Activated naive CD8-positive, alpha-beta T cell treated with anti-CD3 and anti-CD28 coated beads, Interleukin-2, amount 10 ng/mL, durations not matched to agents 7 days and 5 days (primary cell): ENCODE data around the gene LRRIQ3. TPM values are rescaled to one million over a fixed set of nuclear protein-coding genes. Genes with fewer than 3 reads are reported as not detected.
"Not testable (repeated sequence)": the region's sequence is repeated elsewhere in the genome, so short reads cannot be mapped to it uniquely, and the experiment has no call there.

Experiments used
- ATAC-seq: fragments of 150-1000 bp; cut with Tn5 transposase; one replicate; pipeline ENCODE4 v1.10.0; 2021; ENCODE audit warnings: low read depth, moderate library complexity
- POLR2A ChIA-PET: fragments of 350-600 bp; sonication (Branson Sonifier 250); formaldehyde crosslinking; loops from one replicate; lab custom pipeline; 2021; ENCODE audit warnings: antibody characterized with exemption; lab: Charles Lee
- DNase-seq: peaks from one replicate; pipeline ENCODE4 v3.0.0; 2021
- H3K27ac Mint-ChIP-seq: one replicate; pipeline ENCODE4 v1.8.0; 2022; ENCODE audit warnings: mild to moderate bottlenecking, mixed read lengths
- H3K27me3 Mint-ChIP-seq: one replicate; pipeline ENCODE4 v1.8.0; 2022; ENCODE audit warnings: mild to moderate bottlenecking, moderate library complexity, mixed read lengths
- H3K36me3 Mint-ChIP-seq: one replicate; pipeline ENCODE4 v1.8.0; 2021; ENCODE audit warnings: mild to moderate bottlenecking, mixed read lengths
- H3K4me1 Mint-ChIP-seq: one replicate; pipeline ENCODE4 v1.8.0; 2021; ENCODE audit warnings: mixed read lengths
- H3K4me3 Mint-ChIP-seq: one replicate; pipeline ENCODE4 v1.8.0; 2022; ENCODE audit warnings: mild to moderate bottlenecking, moderate library complexity, mixed read lengths
- H3K9me3 Mint-ChIP-seq: one replicate; pipeline ENCODE4 v1.8.0; 2021; ENCODE audit warnings: mixed read lengths
- total RNA-seq, 2 experiments: library from RNA; stranded (reverse); gene quantifications; one replicate each; pipeline ENCODE4 v1.2.3, GENCODE V29; 2021

The LRRIQ3 gene
- total RNA-seq, 2 experiments from 2014 or later, result 1.7 to 1.8 TPM

DNA sequence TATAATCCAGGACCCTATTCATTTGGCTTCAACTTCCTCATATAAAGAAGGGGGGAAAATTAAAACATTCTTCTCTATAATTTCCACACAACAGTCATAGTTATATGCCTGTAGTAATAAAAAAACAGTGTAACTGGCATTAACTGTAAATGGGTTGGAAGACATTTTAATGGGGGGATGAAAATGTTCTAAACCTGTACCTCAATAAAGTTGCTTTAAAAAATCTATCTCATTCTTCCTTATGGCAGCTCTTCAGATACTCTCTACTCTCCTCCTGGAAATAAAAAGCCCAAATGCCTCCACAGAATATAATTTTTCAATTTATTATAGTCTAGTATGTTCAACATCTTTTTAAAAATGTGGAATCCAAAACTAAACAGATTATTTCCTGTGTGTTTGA is 2.6 kb downstream of the LRRIQ3 start:
- H3K27ac Mint-ChIP-seq, result no peak overlapping the region
- no peak for DNase-seq
- peaks cover under 1% of the 10 kb centered on the region for H3K36me3 Mint-ChIP-seq
- H3K4me1 Mint-ChIP-seq, result peaks cover 14% of the 10 kb centered on the region
- ATAC-seq, result no peak
- POLR2A ChIA-PET, result no interaction called here
- no peak overlapping the region for H3K4me3 Mint-ChIP-seq
- no peaks in the 10 kb centered on the region for H3K27me3 Mint-ChIP-seq
- no peaks in the 10 kb centered on the region for H3K9me3 Mint-ChIP-seq

DNA sequence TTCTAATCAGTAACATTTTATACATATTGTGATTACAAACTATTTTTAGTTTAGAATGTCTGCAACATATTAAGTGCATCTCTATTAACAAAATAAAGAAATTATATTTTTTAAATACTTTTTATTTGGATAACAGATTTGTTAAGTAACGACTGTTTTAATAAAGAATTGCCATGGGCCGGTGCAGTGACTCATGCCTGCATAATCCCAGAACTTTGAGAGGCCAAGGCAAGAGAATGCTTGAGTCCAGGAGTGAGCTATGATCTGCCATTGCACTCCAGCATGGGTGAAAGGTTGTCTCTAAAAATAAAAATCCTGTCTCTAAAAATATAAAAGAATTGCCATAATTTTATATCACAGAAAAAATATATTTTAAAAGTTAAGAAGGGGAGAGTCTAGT is 4.1 kb downstream of the LRRIQ3 start:
- Mint-ChIP-seq H3K27me3 (no peaks in the 10 kb centered on the region), H3K9me3 (no peaks in the 10 kb centered on the region), H3K27ac (no peak overlapping the region), H3K4me1 (peaks cover 11% of the 10 kb centered on the region), H3K36me3 (peaks cover 4% of the 10 kb centered on the region), H3K4me3 (no peak overlapping the region)
- POLR2A ChIA-PET, result no interaction called here
- ATAC-seq, result no peak
- no peak for DNase-seq

DNA sequence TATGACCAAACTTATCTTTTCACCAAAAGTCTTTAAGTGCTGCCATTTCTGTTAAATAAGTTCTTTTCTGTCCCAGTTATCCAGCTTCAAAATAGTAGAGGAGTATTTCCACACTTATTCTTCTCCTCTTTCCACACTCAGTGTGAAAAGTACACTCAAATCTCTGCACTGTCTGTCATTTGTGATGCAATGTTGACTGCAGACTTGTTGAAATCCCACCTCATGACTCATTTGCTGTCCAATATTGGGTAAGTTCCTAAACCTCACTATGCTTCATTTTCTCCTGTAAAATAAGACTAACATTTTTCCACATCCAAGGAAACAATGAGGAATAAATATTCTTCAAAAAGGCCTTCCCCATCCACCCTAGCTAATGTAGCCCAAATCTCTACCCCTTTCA is 17.5 kb downstream of the LRRIQ3 start:
- ATAC-seq (no peak), DNase-seq (no peak)
- Mint-ChIP-seq H3K36me3 (no peaks in the 10 kb centered on the region), H3K4me3 (no peak overlapping the region), H3K4me1 (no peaks in the 10 kb centered on the region), H3K9me3 (peaks cover 2% of the 10 kb centered on the region), H3K27ac (no peak overlapping the region), H3K27me3 (no peaks in the 10 kb centered on the region)
- POLR2A ChIA-PET, result no interaction called here

DNA sequence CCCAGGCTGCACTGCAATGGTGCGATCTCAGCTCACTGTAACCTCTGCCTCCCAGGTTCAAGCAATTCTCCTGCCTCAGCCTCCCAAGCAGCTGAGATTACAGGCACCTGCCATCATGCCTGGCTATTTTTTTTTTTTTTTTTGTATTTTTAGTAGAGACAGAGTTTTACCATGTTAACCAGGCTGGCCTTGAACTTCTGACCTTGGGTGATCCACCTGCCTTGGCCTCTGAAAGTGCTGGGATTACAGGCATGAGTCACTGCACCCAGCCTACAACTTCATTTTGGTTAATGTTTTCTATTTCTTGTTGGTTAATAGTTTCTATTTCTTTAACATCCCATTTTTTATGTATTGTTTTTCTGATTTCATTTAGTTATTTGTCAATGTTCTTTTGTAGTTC is 23.6 kb downstream of the LRRIQ3 start:
- POLR2A ChIA-PET, DNase-seq, H3K4me3 Mint-ChIP-seq, H3K36me3 Mint-ChIP-seq, H3K27ac Mint-ChIP-seq, H3K27me3 Mint-ChIP-seq, ATAC-seq, H3K4me1 Mint-ChIP-seq, H3K9me3 Mint-ChIP-seq: not testable (repeated sequence)

DNA sequence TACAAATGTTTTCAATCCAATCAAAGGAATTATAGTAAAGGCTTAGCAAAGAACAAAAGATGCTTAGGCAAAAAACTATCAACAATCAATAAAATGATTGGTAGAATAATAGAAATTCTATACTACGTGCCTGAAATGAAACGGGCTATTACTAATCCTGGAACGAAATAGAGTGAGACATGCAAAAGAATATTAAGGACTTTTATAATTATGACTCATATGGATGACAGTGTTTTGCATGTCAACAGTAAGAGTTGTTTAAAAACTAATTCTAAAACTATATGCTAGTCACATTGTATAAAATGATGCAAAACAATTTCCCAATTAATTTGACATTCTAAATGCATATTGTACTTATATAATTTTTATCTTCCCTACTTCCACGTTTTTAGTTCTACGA is 35.6 kb downstream of the LRRIQ3 start:
- POLR2A ChIA-PET, result no interaction called here
- DNase-seq (no peak), ATAC-seq (no peak)
- no peaks in the 10 kb centered on the region for H3K36me3 Mint-ChIP-seq
- H3K4me1 Mint-ChIP-seq, result no peaks in the 10 kb centered on the region
- H3K9me3 Mint-ChIP-seq, result peaks cover 4% of the 10 kb centered on the region
- no peak overlapping the region for H3K27ac Mint-ChIP-seq
- H3K4me3 Mint-ChIP-seq, result no peak overlapping the region
- no peaks in the 10 kb centered on the region for H3K27me3 Mint-ChIP-seq

DNA sequence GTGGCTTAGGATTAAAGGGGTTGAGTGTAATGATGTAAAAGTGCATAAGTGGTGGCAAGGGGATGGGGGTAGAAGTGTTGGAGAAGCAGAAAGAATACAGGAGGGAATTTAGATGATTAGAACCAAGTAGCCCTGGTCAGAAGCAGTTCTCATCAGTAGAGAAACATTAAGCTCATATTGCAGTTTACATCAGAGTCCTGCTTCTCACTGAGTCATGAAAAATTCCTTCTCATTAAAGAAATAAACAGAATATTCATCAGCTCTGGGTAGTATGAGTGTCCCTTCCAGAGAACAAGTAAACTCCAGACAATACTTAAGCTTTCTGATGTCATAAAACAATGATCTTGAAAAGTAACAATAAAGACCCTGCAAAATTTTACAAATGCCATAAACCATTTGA is 36.5 kb downstream of the LRRIQ3 start:
- Mint-ChIP-seq H3K4me3 (no peak overlapping the region), H3K9me3 (peaks cover 1% of the 10 kb centered on the region), H3K4me1 (no peaks in the 10 kb centered on the region), H3K36me3 (no peaks in the 10 kb centered on the region), H3K27ac (no peak overlapping the region), H3K27me3 (no peaks in the 10 kb centered on the region)
- DNase-seq, result no peak
- POLR2A ChIA-PET, result no interaction called here
- no peak for ATAC-seq

DNA sequence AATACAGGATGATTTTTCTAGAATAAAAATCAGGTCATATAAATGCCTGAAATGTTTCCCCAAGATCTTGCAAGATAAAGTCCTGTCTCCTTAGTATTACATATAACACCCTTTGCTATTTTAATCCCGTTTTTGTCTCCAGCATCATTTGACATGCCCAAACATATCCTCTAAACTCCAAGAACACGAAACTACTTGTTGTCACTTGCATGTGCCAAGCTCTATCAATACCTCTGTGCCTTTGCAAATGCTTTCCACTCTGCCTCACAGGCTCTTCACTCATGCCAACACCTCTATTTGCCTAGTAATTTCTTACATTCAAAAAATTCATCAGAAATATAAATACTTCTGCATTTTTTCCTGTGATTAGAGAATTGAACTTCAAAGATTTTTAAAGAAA is 37.9 kb downstream of the LRRIQ3 start:
- ATAC-seq (no peak), DNase-seq (no peak)
- Mint-ChIP-seq H3K27ac (no peak overlapping the region), H3K9me3 (no peaks in the 10 kb centered on the region), H3K4me3 (no peak overlapping the region), H3K27me3 (no peaks in the 10 kb centered on the region), H3K4me1 (no peaks in the 10 kb centered on the region), H3K36me3 (no peaks in the 10 kb centered on the region)
- POLR2A ChIA-PET, result no interaction called here

DNA sequence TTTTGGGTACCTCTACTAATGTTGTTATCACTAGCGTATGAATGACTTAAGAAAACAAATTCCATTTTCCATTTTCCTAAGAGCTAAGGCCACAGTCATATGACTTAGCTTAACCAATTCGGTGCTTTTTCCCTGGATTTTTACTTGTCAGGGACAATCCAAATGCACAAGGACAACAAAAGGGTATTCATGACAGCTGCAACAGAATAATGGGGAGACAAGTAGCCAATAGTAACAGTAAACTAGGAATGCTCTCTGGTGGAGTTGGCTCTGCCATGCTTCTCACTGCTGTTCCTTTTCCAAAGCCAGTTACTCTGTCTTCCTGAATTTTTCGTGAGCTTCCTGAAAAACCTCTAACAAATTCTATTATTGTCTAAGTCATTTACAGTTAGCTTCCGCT is 52.9 kb downstream of the LRRIQ3 start:
- Mint-ChIP-seq H3K4me1 (no peaks in the 10 kb centered on the region), H3K36me3 (no peaks in the 10 kb centered on the region), H3K27me3 (no peaks in the 10 kb centered on the region), H3K27ac (no peak overlapping the region), H3K4me3 (no peak overlapping the region), H3K9me3 (peaks cover 1% of the 10 kb centered on the region)
- DNase-seq (no peak), ATAC-seq (no peak)
- POLR2A ChIA-PET, result no interaction called here

DNA sequence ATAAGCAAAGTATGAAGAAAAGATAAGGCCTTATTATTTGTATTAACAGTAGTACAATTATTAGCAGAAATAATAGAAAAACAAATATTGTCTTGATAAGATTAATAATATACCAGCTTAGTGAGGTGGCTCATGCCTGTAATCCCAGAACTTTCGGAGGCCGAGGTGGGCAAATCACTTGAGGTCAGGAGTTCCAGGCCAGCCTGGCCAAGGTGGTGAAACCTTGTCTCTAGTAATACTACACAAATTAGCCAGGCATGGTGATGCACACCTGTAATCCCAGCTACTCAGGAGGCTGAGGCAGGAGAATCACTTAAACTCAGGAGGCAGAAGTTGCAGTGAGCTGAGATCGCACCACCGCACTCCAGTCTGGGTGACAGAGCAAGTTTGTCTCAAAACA is 80.6 kb downstream of the LRRIQ3 start:
- H3K4me1 Mint-ChIP-seq, H3K27me3 Mint-ChIP-seq, H3K4me3 Mint-ChIP-seq, DNase-seq, H3K36me3 Mint-ChIP-seq, H3K27ac Mint-ChIP-seq, ATAC-seq, POLR2A ChIA-PET, H3K9me3 Mint-ChIP-seq: not testable (repeated sequence)

DNA sequence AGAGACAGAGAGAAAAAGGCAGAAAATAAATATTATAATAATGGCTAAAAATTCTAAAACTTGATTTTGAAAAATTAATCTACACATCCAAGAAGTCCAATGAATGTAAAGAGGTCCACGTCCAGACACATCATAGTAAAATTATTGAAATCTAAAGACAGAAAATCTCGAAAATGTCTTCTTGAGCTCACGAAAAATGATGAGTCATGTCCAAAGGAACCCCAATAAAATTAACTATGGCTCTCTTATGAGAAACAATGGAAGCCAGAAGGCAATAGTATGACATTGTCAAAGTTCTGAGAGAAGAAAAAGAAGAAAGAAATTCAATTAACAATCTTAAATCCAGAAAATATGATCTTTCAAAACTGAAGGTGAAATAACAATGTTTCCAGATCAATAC is 84.6 kb downstream of the LRRIQ3 start:
- Mint-ChIP-seq H3K27ac (no peak overlapping the region), H3K9me3 (no peaks in the 10 kb centered on the region), H3K27me3 (no peaks in the 10 kb centered on the region), H3K36me3 (no peaks in the 10 kb centered on the region), H3K4me1 (no peaks in the 10 kb centered on the region), H3K4me3 (no peak overlapping the region)
- POLR2A ChIA-PET, result no interaction called here
- DNase-seq (no peak), ATAC-seq (no peak)

DNA sequence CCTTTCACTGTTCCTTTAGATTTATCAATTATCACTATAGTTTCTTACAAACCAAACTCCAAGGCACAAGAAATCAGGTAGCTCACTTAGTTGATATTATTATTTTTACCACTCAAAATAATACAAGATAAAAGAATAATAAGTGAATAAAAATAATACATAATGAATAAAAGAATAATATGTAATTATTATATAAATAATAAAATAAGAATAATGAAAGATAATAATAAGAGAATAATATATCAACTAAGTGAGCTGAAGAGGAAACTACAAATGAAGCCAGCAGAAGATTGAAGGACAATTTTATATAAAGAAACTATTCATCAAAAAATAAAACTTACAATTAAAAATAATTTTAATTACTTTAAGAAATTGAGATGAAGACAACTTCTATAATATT is 90.6 kb downstream of the LRRIQ3 start:
- no peaks in the 10 kb centered on the region for H3K27me3 Mint-ChIP-seq
- H3K4me3 Mint-ChIP-seq, result no peak overlapping the region
- no peak overlapping the region for H3K27ac Mint-ChIP-seq
- ATAC-seq, result no peak
- H3K36me3 Mint-ChIP-seq, result no peaks in the 10 kb centered on the region
- no peaks in the 10 kb centered on the region for H3K9me3 Mint-ChIP-seq
- POLR2A ChIA-PET, result no interaction called here
- no peaks in the 10 kb centered on the region for H3K4me1 Mint-ChIP-seq
- DNase-seq, result no peak

DNA sequence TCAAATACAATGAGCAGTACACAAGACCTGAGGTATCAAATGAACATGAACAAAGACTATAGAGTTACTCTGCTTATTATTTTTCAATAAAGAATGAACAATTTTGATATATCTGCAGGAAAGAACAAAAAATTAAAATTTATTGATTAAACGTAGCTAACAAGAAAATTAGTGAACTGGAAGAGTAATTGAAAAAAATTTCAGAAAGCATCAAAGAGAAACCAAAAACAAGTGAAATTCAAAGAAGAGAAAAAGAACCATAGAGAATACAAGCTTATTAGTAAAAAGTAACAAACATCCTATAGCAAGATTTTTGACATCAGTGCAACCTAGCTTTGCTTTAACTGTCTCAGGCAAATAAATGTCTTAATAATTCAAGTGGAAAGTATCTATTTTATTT is 106.6 kb downstream of the LRRIQ3 start:
- ATAC-seq (no peak), DNase-seq (no peak)
- POLR2A ChIA-PET, result no interaction called here
- no peak overlapping the region for H3K27ac Mint-ChIP-seq
- H3K4me3 Mint-ChIP-seq, result no peak overlapping the region
- H3K4me1 Mint-ChIP-seq, result no peaks in the 10 kb centered on the region
- H3K9me3 Mint-ChIP-seq, result peaks cover 1% of the 10 kb centered on the region
- H3K36me3 Mint-ChIP-seq, result no peaks in the 10 kb centered on the region
- H3K27me3 Mint-ChIP-seq, result no peaks in the 10 kb centered on the region

DNA sequence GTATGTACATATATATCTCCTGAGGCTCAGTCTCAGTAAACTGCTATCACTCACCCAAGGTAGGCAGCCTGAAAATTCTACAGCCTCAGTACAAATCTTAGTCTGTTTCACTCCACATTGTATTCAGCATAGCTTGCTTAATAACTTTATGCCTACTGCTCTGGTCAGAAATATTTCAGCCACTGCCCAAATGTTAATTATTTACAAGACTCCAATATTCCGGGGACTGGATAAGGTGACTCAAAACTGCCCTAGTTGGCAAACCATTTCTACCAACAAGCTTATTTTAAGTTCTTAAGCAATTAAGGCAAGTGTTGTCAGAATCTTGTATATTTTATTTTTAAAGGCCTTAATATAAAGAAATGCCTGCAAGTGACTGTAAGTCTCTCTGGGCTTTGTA is 114.8 kb downstream of the LRRIQ3 start:
- DNase-seq, result no peak
- H3K4me3 Mint-ChIP-seq, result no peak overlapping the region
- ATAC-seq, result no peak
- no peaks in the 10 kb centered on the region for H3K9me3 Mint-ChIP-seq
- no peaks in the 10 kb centered on the region for H3K36me3 Mint-ChIP-seq
- no peaks in the 10 kb centered on the region for H3K4me1 Mint-ChIP-seq
- H3K27ac Mint-ChIP-seq, result no peak overlapping the region
- no peaks in the 10 kb centered on the region for H3K27me3 Mint-ChIP-seq
- POLR2A ChIA-PET, result no interaction called here

DNA sequence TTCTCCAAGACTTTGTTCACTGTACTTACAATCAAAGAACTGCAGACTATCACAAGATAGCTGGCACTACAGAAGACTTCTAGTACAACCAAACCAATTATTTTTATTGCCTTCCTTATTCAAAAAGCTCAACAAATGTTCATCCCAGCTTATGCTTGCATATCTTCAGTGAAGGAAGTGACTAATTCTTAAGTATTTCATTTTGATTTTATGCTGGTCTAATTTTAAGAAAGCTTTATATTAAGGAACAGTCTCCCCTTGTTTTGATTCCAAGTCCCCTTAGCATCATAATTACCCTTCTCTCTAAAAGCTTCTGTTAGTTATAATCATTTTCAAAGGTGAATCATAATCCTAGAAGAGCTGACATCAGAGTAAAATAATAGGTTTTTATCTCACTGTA is 132.9 kb downstream of the LRRIQ3 start:
- no peak overlapping the region for H3K4me3 Mint-ChIP-seq
- peaks cover 3% of the 10 kb centered on the region for H3K9me3 Mint-ChIP-seq
- POLR2A ChIA-PET, result no interaction called here
- DNase-seq (no peak), ATAC-seq (no peak)
- H3K4me1 Mint-ChIP-seq, result no peaks in the 10 kb centered on the region
- H3K36me3 Mint-ChIP-seq, result no peaks in the 10 kb centered on the region
- H3K27ac Mint-ChIP-seq, result no peak overlapping the region
- H3K27me3 Mint-ChIP-seq, result no peaks in the 10 kb centered on the region

DNA sequence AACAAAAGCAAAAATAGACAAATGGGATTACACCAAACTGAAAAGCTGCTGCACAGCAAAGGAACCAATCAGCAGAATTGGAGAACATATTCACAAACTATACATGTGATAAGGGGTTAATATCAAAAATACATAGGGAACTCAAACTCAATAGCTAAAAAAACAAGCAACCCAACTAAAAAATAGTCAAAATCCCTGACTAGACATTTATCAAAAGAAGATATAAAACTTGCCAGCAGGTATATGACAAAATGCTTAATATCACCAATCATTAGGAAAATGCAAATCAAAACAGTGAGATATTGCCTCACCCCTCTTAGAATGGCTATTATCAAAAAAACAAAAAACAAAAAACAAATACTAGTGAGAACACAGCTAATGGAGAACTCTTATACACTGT is 140.3 kb downstream of the LRRIQ3 start:
- DNase-seq, result no peak
- ATAC-seq, result no peak
- Mint-ChIP-seq H3K9me3 (peaks cover 3% of the 10 kb centered on the region), H3K36me3 (no peaks in the 10 kb centered on the region), H3K4me3 (no peak overlapping the region), H3K4me1 (no peaks in the 10 kb centered on the region), H3K27me3 (no peaks in the 10 kb centered on the region), H3K27ac (no peak overlapping the region)
- POLR2A ChIA-PET, result no interaction called here
